ENCODE data around the gene NOP53. TPM values are rescaled to one million over a fixed set of nuclear protein-coding genes. Genes with fewer than 3 reads are reported as not detected.

The NOP53 gene
- total and polyA plus RNA-seq, 2 of the 8 experiments (the other 6 are each of a cell fraction or from before 2014, with no cell fraction given) = 107 to 245 TPM

GRCh38 chr19:47726467-47726866, 18.9 kb upstream of the NOP53 start:
- no peaks in the 10 kb centered on the region for H3K36me3 ChIP-seq (ENCODE audit: control insufficient read depth in 2 of 4, insufficient read depth in 4 of 4, low read length in 3 of 4)
- no peak overlapping the region for H3K4me2 ChIP-seq (ENCODE audit: insufficient read depth in 1 of 2, low read depth in 2 of 2, low read length in 2 of 2)
- peaks cover 5% of the 10 kb centered on the region; the same call in 1 of the 2 replicates for H3K23me2 ChIP-seq (ENCODE audit: low read depth, low read length)
- DNase-seq (ENCODE audit: low read depth in 1 of 2, low spot score in 2 of 2) (no peak), FAIRE-seq (no peak)
- TF ChIP-seq RFX5 (IDR thresholded peaks at IDR 0.05; ENCODE audit: borderline replicate concordance, low read depth, low read length) (no peak), CBX5 (IDR thresholded peaks at IDR 0.05; ENCODE audit: low read depth, low read length) (no peak), SP1 (IDR thresholded peaks at IDR 0.05; ENCODE audit: low read depth, low read length) (no peak), GTF2F1 (IDR thresholded peaks at IDR 0.05; ENCODE audit: borderline replicate concordance, low read depth, low read length) (no peak), EGR1 (IDR thresholded peaks at IDR 0.05; ENCODE audit: borderline replicate concordance, low read depth, low read length) (no peak), JUND (IDR thresholded peaks at IDR 0.05; ENCODE audit: low read length) (no peak), SP2 (IDR thresholded peaks at IDR 0.05; ENCODE audit: low read length) (no peak), FOSL1 (IDR thresholded peaks at IDR 0.05; ENCODE audit: insufficient read depth, low read depth, low read length) (no peak), CHD2 (IDR thresholded peaks at IDR 0.05; ENCODE audit: low read length) (no peak)
- TF ChIP-seq, protein P1, sequence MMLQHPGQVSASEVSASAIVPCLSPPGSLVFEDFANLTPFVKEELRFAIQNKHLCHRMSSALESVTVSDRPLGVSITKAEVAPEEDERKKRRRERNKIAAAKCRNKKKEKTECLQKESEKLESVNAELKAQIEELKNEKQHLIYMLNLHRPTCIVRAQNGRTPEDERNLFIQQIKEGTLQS (IDR thresholded peaks at IDR 0.05; ENCODE audit: insufficient read depth, low read depth, low read length) = no peak
- no peak overlapping the region for H4K8ac ChIP-seq (ENCODE audit: extremely low read depth, insufficient read depth, low read length)
- no peaks in the 10 kb centered on the region for H3K9me3 ChIP-seq (ENCODE audit: insufficient read depth in 2 of 2, low read depth in 1 of 2, low read length in 1 of 2)
- ChIA-PET POLR2A (ENCODE audit: partially characterized antibody) (no interaction called here), CTCF (ENCODE audit: partially characterized antibody) (interaction anchor here (1.6 to 15.9 kb wide), 4 partner anchors 11 to 39 kb away, joined by 3 to 143 read pairs (median 4); partner anchors contain the start of gene EHD2)
- H2AFZ ChIP-seq (ENCODE audit: low read length) = no peak overlapping the region
- no peak overlapping the region for H3K18ac ChIP-seq (ENCODE audit: extremely low read depth, low read length)
- H4K20me1 ChIP-seq (replicated peaks in 1 of 2; ENCODE audit: control insufficient read depth in 1 of 2, insufficient read depth in 2 of 2, low read length in 2 of 2) = no peaks in the 10 kb centered on the region
- no peak overlapping the region for H2BK12ac ChIP-seq (ENCODE audit: low read depth, low read length)
- H3K4me3 ChIP-seq (ENCODE audit: extremely low read depth in 1 of 4, insufficient read depth in 2 of 4, low read depth in 3 of 4, low read length in 4 of 4) = no peak overlapping the region
- no peak overlapping the region for H4K5ac ChIP-seq (ENCODE audit: insufficient read length, low read depth, low read length)
- no peaks in the 10 kb centered on the region for H3K27me3 ChIP-seq (replicated peaks in 1 of 4; ENCODE audit: control insufficient read depth in 3 of 4, extremely low read depth in 1 of 4, insufficient read depth in 3 of 4, low read length in 3 of 4)
- peaks cover 0 to 9% (median 5%) of the 10 kb centered on the region in 4 experiments; a peak in 2 of 7 replicates for H3K4me1 ChIP-seq (replicated peaks in 1 of 4; ENCODE audit: control insufficient read depth in 3 of 4, insufficient read depth in 4 of 4, low read length in 3 of 4)
- no peak overlapping the region for H2BK15ac ChIP-seq (ENCODE audit: low read length)
- H2BK5ac ChIP-seq (ENCODE audit: low read depth, low read length) = no peak overlapping the region
- H2BK120ac ChIP-seq (replicated peaks; ENCODE audit: low read depth, low read length) = no peak overlapping the region
- H3K79me2 ChIP-seq (ENCODE audit: control insufficient read depth in 1 of 2, insufficient read depth in 2 of 2, low read length in 2 of 2) = no peaks in the 10 kb centered on the region
- H3K4ac ChIP-seq (replicated peaks; ENCODE audit: insufficient read length, low read depth, low read length) = no peak overlapping the region
- H3K14ac ChIP-seq (ENCODE audit: insufficient read length) = no peak overlapping the region
- no peak overlapping the region for H3K9ac ChIP-seq (replicated peaks in 1 of 4; ENCODE audit: extremely low read depth in 1 of 4, low read depth in 3 of 4, low read length in 3 of 4)
- no peak overlapping the region for H3K23ac ChIP-seq (ENCODE audit: insufficient read length)
- H3K56ac ChIP-seq (replicated peaks; ENCODE audit: insufficient read length, low read depth, low read length) = no peak overlapping the region
- H3K27ac ChIP-seq (ENCODE audit: low read depth, low read length) = no peak overlapping the region
- H3K79me1 ChIP-seq (ENCODE audit: low read depth, low read length) = no peaks in the 10 kb centered on the region; the same call in 1 of the 2 replicates
- 84% methylated on average over 4 of the region's 4 CpGs; no CpG with 5 or more reads in 1 of the 2 experiments for WGBS, 2 experiments (ENCODE audit: extremely low coverage in 1 of 2, insufficient coverage in 1 of 2, insufficient read length in 1 of 2, insufficient replicate concordance in 2 of 2, low coverage in 1 of 2, low lambda C conversion rate in 2 of 2, missing lambda C conversion rate in 1 of 2)
- no peak overlapping the region for H2AK5ac ChIP-seq (ENCODE audit: low read depth, low read length)
- H2BK20ac ChIP-seq (ENCODE audit: low read length) = no peak overlapping the region
- H4K91ac ChIP-seq (replicated peaks; ENCODE audit: insufficient read length, low read length) = no peak overlapping the region
